B cell (primary cell): Measurements from ENCODE around the gene VCX. TPM values are rescaled to one million over a fixed set of nuclear protein-coding genes. Genes with fewer than 3 reads are reported as not detected.

Experiments
- ATAC-seq: fragments of 200-7000 bp; cut with Tn5 transposase; one replicate; pipeline ENCODE4 v1.10.0; 2021; ENCODE audit warnings: low read depth, mild to moderate bottlenecking, moderate number of reproducible peaks, moderate library complexity
- CTCF ChIA-PET: fragments of 350-600 bp; sonication (Branson Sonifier 250); formaldehyde crosslinking; loops from one replicate; lab custom pipeline; 2021; ENCODE audit warnings: antibody characterized with exemption, inconsistent platforms; lab: Charles Lee
- POLR2A ChIA-PET: fragments of 350-600 bp; sonication (Branson Sonifier 250); formaldehyde crosslinking; loops from one replicate; lab custom pipeline; 2021; ENCODE audit warnings: antibody characterized with exemption; lab: Charles Lee
- DNase-seq: peaks from one replicate; pipeline ENCODE4 v3.0.0; 2013
- H2AFZ ChIP-seq: 2 replicates; pipeline ENCODE4 v1.6.1; 2012; ENCODE audit warnings: mild to moderate bottlenecking, low read depth, low read length; ENCODE audit not compliant: insufficient read depth, poor library complexity, severe bottlenecking
- H3K27ac ChIP-seq, 2 donors: 1 replicate in 1 of 2; 2 replicates in 1 of 2; pipeline ENCODE4 v1.5.1; 2012 to 2013; ENCODE audit warnings: low read length in 2 of 2, mild to moderate bottlenecking in 2 of 2, moderate library complexity in 1 of 2
- H3K27me3 ChIP-seq, 4 experiments: fragments of 200-600 bp in 1 of 4; sonication (generic) in 1 of 4; replicated peaks in 1 of 4; 1 replicate in 2 of 4; 2 replicates in 2 of 4; pipeline versions ENCODE4 v1.6.1 to v1.7.0; 2013 to 2016; ENCODE audit warnings: low read length in 3 of 4, mild to moderate bottlenecking in 2 of 4, mixed read lengths in 1 of 4, moderate library complexity in 1 of 4; ENCODE audit not compliant: insufficient read depth in 4 of 4, control insufficient read depth in 3 of 4; ENCODE audit errors: control extremely low read depth in 1 of 4
- H3K36me3 ChIP-seq, 2 experiments: replicated peaks in 1 of 2; 1 replicate in 1 of 2; 2 replicates in 1 of 2; pipeline versions ENCODE4 v1.6.1 to v1.7.1; 2013; ENCODE audit warnings: low read length in 1 of 2; ENCODE audit not compliant: insufficient read depth in 2 of 2, control insufficient read depth in 1 of 2; ENCODE audit errors: control extremely low read depth in 1 of 2, extremely low read depth in 1 of 2
- H3K4me1 ChIP-seq, 2 donors: fragments of 200-600 bp in 1 of 2; sonication (generic) in 1 of 2; 1 replicate in 1 of 2; 2 replicates in 1 of 2; pipeline versions ENCODE4 v1.5.1 to v1.6.1; 2013 to 2017; ENCODE audit warnings: low read length in 2 of 2; ENCODE audit not compliant: control insufficient read depth in 2 of 2, insufficient read depth in 2 of 2
- H3K4me2 ChIP-seq: replicated peaks from 2 replicates; pipeline ENCODE3; 2012; ENCODE audit warnings: mild to moderate bottlenecking, low read depth, low read length; ENCODE audit not compliant: poor library complexity, severe bottlenecking
- H3K4me3 ChIP-seq, 5 experiments: fragments of 200-600 bp in 1 of 5; sonication (generic) in 1 of 5; 1 replicate in 3 of 5; 2 replicates in 2 of 5; pipeline versions ENCODE4 v1.5.1 to v1.7.0; 2011 to 2016; ENCODE audit warnings: low read length in 4 of 5, mild to moderate bottlenecking in 4 of 5, low read depth in 2 of 5, control low read depth in 1 of 5, moderate library complexity in 1 of 5; ENCODE audit not compliant: insufficient read depth in 1 of 5; ENCODE audit errors: control extremely low read depth in 1 of 5, extremely low read depth in 1 of 5
- H3K79me2 ChIP-seq: fragments of 200-600 bp; sonication (generic); one replicate; pipeline ENCODE4 v1.6.0; 2016; ENCODE audit warnings: low read length; ENCODE audit not compliant: control insufficient read depth, insufficient read depth
- H3K9ac ChIP-seq: fragments of 200-600 bp; sonication (generic); 2 replicates; pipeline ENCODE4 v1.6.1; 2017; ENCODE audit warnings: mild to moderate bottlenecking, low read length, moderate library complexity
- H3K9me3 ChIP-seq, 3 donors: one replicate each; pipeline versions ENCODE4 v1.6.1 to v1.7.1; 2013; ENCODE audit warnings: low read length in 2 of 3; ENCODE audit not compliant: control insufficient read depth in 2 of 3, insufficient read depth in 1 of 3; ENCODE audit errors: control extremely low read depth in 1 of 3
- H4K20me1 ChIP-seq: 2 replicates; pipeline ENCODE4 v1.6.0; 2012; ENCODE audit warnings: mild to moderate bottlenecking, low read length; ENCODE audit not compliant: insufficient read depth, control insufficient read depth, poor library complexity, severe bottlenecking
- H3K27ac Mint-ChIP-seq: one replicate; pipeline ENCODE4 v1.8.0; 2021; ENCODE audit warnings: mixed read lengths
- H3K27me3 Mint-ChIP-seq: one replicate; pipeline ENCODE4 v1.8.0; 2021; ENCODE audit warnings: mixed read lengths
- H3K4me1 Mint-ChIP-seq: one replicate; pipeline ENCODE4 v1.8.0; 2021; ENCODE audit warnings: mixed read lengths
- H3K4me3 Mint-ChIP-seq: one replicate; pipeline ENCODE4 v1.8.0; 2021; ENCODE audit warnings: mixed read lengths
- H3K9me3 Mint-ChIP-seq: one replicate; pipeline ENCODE4 v1.8.0; 2022; ENCODE audit warnings: mixed read lengths; ENCODE audit not compliant: insufficient read depth
- EZH2 ChIP-seq: IDR thresholded peaks from 2 replicates; pipeline ENCODE4 v1.6.1; 2012; ENCODE audit warnings: borderline replicate concordance, low read depth, mild to moderate bottlenecking, moderate library complexity, low read length; ENCODE audit not compliant: insufficient read depth, poor library complexity, severe bottlenecking
- WGBS: methylation state at CpG from one replicate; pipeline ENCODE4 v1.1.5; 2013; ENCODE audit warnings: missing lambda C conversion rate; ENCODE audit not compliant: insufficient coverage; 5-methylcytosine and 5-hydroxymethylcytosine counted together
- intact Hi-C: fragments of 100-400 bp; cut with micrococcal nuclease; formaldehyde crosslinking; loops from one replicate; pipeline ENCODE4 v1.10.0; 2022
- polyA plus RNA-seq: library from polyadenylated mRNA; depleted of rRNA; stranded (reverse); fragments of >200 nt; gene quantifications from 2 replicates; pipeline ENCODE4 v1.2.3, GENCODE V29; 2012
- total RNA-seq, 2 donors: library from RNA; stranded (reverse); fragments of 120-200 nt in 1 of 2; gene quantifications; 1 replicate in 1 of 2; 2 replicates in 1 of 2; pipeline versions ENCODE4 v1.2.3 to v1.2.4, GENCODE V29; 2013 to 2022
- TF ChIP-seq, protein P1 (sequence below): fragments of 200-600 bp; IDR thresholded peaks from one replicate; pipeline ENCODE4 v1.8.0; 2022; ENCODE audit warnings: antibody characterized with exemption, mild to moderate bottlenecking

Gene VCX
- total and polyA plus RNA-seq, 2 donors (not counting 1 experiment from before 2014, with no cell fraction given): not detected

- Histone ChIP-seq H3K27ac (no peak overlapping the region), H3K36me3 (no peaks in the 10 kb centered on the region), H3K27me3 (no peaks in the 10 kb centered on the region), H2AFZ (no peak overlapping the region), H3K9me3 (no peaks in the 10 kb centered on the region), H3K9ac (no peak overlapping the region), H3K79me2 (no peaks in the 10 kb centered on the region), H4K20me1 (no peaks in the 10 kb centered on the region), H3K4me1 (no peaks in the 10 kb centered on the region), H3K4me3 (no peak overlapping the region), H3K4me2 (no peak overlapping the region)
- H3K4me3 Mint-ChIP-seq: no peak overlapping the region
- no peaks in the 10 kb centered on the region for H3K4me1 Mint-ChIP-seq
- intact Hi-C loops: no loop called here
- ChIA-PET POLR2A (no interaction called here), CTCF (no interaction called here)
- no peaks in the 10 kb centered on the region for H3K9me3 Mint-ChIP-seq
- no peak for TF ChIP-seq EZH2
- TF ChIP-seq, protein P1, sequence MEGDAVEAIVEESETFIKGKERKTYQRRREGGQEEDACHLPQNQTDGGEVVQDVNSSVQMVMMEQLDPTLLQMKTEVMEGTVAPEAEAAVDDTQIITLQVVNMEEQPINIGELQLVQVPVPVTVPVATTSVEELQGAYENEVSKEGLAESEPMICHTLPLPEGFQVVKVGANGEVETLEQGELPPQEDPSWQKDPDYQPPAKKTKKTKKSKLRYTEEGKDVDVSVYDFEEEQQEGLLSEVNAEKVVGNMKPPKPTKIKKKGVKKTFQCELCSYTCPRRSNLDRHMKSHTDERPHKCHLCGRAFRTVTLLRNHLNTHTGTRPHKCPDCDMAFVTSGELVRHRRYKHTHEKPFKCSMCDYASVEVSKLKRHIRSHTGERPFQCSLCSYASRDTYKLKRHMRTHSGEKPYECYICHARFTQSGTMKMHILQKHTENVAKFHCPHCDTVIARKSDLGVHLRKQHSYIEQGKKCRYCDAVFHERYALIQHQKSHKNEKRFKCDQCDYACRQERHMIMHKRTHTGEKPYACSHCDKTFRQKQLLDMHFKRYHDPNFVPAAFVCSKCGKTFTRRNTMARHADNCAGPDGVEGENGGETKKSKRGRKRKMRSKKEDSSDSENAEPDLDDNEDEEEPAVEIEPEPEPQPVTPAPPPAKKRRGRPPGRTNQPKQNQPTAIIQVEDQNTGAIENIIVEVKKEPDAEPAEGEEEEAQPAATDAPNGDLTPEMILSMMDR: no peak
- H3K27ac Mint-ChIP-seq: peak overlapping the region; percentile 46
- no peaks in the 10 kb centered on the region for H3K27me3 Mint-ChIP-seq
- no CpG with 5 or more reads among the region's 1 CpG for WGBS
- no peak for ATAC-seq
- DNase-seq: no peak
Measured at GRCh38 chrX:7852166-7852565, 9.2 kb downstream of the VCX start.

- Mint-ChIP-seq H3K27ac (no peak overlapping the region), H3K4me1 (no peaks in the 10 kb centered on the region), H3K9me3 (no peaks in the 10 kb centered on the region), H3K4me3 (no peak overlapping the region), H3K27me3 (peaks cover 3% of the 10 kb centered on the region)
- no CpG with 5 or more reads among the region's 4 CpGs for WGBS
- no peak overlapping the region for H3K4me2 ChIP-seq
- no peaks in the 10 kb centered on the region for H3K9me3 ChIP-seq
- no peaks in the 10 kb centered on the region for H3K79me2 ChIP-seq
- H3K36me3 ChIP-seq: no peaks in the 10 kb centered on the region
- intact Hi-C loops: no loop called here
- TF ChIP-seq, protein P1: no peak
- TF ChIP-seq EZH2: no peak
- H3K4me3 ChIP-seq: no peak overlapping the region
- H2AFZ ChIP-seq: no peak overlapping the region
- POLR2A ChIA-PET: no interaction called here
- H3K27me3 ChIP-seq: no peaks in the 10 kb centered on the region
- no peak overlapping the region for H3K9ac ChIP-seq
- H3K4me1 ChIP-seq: no peaks in the 10 kb centered on the region
- CTCF ChIA-PET: no interaction called here
- H3K27ac ChIP-seq: no peak overlapping the region
- ATAC-seq: no peak
- no peak for DNase-seq
- no peaks in the 10 kb centered on the region for H4K20me1 ChIP-seq
Measured at GRCh38 chrX:7872042-7872441, 29.1 kb downstream of the VCX start.
